Gastrocnemius medialis (tissue), 4 donors: ENCODE data around the gene SRF.

Source experiments
- POLR2A ChIP-seq, 2 donors: fragments of 450-650 bp; IDR thresholded peaks; one replicate each; pipeline ENCODE4 v1.6.1; 2017; ENCODE audit warnings: antibody characterized with exemption in 2 of 2, mild to moderate bottlenecking in 2 of 2, moderate library complexity in 2 of 2
- TF ChIP-seq, protein P1 (sequence below), 5 experiments: fragments of 450-650 bp in 3 of 5; fragments of 200-600 bp in 2 of 5; sonication (generic) in 2 of 5; IDR thresholded peaks in 4 of 5; conservative IDR thresholded peaks in 1 of 5; 1 replicate in 4 of 5; 2 replicates in 1 of 5; pipeline ENCODE4 v1.5.1; 2016 to 2019; ENCODE audit warnings: antibody characterized with exemption in 5 of 5, mild to moderate bottlenecking in 3 of 5, moderate library complexity in 3 of 5

DNA sequence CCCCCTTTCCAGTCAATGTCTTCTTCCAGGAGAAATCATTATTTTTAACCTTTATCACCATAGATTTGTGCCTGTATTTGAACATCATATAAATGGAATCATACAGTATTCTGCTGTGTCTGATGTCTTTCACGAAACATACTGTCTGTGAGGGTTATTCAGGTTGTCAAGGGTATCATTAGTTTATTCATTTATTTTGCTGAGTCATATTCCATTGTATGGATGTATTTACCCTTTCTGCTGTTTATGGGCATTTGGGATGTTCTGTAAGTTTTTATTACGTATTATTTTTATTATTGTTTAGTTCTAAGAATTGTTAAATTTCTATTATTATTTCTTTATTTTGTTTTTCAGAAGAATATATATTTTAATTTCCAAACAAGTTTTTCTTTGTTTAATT, 36.2 kb downstream of the SRF start:
- TF ChIP-seq, protein P1, sequence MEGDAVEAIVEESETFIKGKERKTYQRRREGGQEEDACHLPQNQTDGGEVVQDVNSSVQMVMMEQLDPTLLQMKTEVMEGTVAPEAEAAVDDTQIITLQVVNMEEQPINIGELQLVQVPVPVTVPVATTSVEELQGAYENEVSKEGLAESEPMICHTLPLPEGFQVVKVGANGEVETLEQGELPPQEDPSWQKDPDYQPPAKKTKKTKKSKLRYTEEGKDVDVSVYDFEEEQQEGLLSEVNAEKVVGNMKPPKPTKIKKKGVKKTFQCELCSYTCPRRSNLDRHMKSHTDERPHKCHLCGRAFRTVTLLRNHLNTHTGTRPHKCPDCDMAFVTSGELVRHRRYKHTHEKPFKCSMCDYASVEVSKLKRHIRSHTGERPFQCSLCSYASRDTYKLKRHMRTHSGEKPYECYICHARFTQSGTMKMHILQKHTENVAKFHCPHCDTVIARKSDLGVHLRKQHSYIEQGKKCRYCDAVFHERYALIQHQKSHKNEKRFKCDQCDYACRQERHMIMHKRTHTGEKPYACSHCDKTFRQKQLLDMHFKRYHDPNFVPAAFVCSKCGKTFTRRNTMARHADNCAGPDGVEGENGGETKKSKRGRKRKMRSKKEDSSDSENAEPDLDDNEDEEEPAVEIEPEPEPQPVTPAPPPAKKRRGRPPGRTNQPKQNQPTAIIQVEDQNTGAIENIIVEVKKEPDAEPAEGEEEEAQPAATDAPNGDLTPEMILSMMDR (IDR thresholded peaks at IDR 0.05 in 4 of 5, conservative IDR thresholded peaks at IDR 0.05 in 1 of 5): no peak
- no peak for TF ChIP-seq POLR2A (IDR thresholded peaks at IDR 0.05)
